Memory B cell (primary cell): ENCODE data around the gene AZIN2.
"Not testable (repeated sequence)": the region's sequence is repeated elsewhere in the genome, so short reads cannot be mapped to it uniquely, and the experiment has no call there.

Source experiments
- ATAC-seq: fragments of 150-1000 bp; cut with Tn5 transposase; 2 replicates; pipeline ENCODE4 v1.10.0; 2021; ENCODE audit warnings: low read depth, mild to moderate bottlenecking, moderate library complexity
- DNase-seq, 2 donors: peaks; one replicate each; pipeline ENCODE4 v3.0.0; 2022; ENCODE audit warnings: low spot score in 2 of 2
- H3K27ac Mint-ChIP-seq: one replicate; pipeline ENCODE4 v1.8.0; 2022; ENCODE audit warnings: mild to moderate bottlenecking, moderate library complexity, mixed read lengths
- H3K27me3 Mint-ChIP-seq: one replicate; pipeline ENCODE4 v1.8.0; 2022; ENCODE audit warnings: mixed read lengths
- H3K36me3 Mint-ChIP-seq: one replicate; pipeline ENCODE4 v1.8.0; 2022; ENCODE audit warnings: mild to moderate bottlenecking, mixed read lengths
- H3K4me1 Mint-ChIP-seq: one replicate; pipeline ENCODE4 v1.8.0; 2022; ENCODE audit warnings: mixed read lengths
- H3K4me3 Mint-ChIP-seq: one replicate; pipeline ENCODE4 v1.8.0; 2022; ENCODE audit warnings: mild to moderate bottlenecking, moderate library complexity, mixed read lengths
- H3K9me3 Mint-ChIP-seq: one replicate; pipeline ENCODE4 v1.8.0; 2022; ENCODE audit warnings: mixed read lengths

The AZIN2 gene

DNA sequence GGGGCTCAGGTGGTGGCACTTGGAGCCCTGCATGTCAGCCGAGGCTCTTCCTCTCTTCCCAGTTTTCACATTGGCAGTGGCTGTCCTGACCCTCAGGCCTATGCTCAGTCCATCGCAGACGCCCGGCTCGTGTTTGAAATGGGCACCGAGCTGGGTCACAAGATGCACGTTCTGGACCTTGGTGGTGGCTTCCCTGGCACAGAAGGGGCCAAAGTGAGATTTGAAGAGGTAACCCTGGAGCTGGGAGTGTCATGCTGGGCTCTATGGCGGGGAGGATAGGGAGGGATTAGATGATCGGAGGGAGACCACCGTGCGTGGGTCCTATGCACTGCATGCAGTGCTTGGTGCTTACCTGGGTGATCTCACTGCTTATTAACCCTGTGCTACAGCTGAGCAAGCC lies 13.5 kb downstream of the AZIN2 start:
- Mint-ChIP-seq H3K27ac (no peak overlapping the region), H3K4me1 (peaks cover 1% of the 10 kb centered on the region), H3K4me3 (no peak overlapping the region), H3K36me3 (no peaks in the 10 kb centered on the region), H3K27me3 (no peaks in the 10 kb centered on the region), H3K9me3 (no peaks in the 10 kb centered on the region)
- DNase-seq = no peak
- no peak for ATAC-seq

DNA sequence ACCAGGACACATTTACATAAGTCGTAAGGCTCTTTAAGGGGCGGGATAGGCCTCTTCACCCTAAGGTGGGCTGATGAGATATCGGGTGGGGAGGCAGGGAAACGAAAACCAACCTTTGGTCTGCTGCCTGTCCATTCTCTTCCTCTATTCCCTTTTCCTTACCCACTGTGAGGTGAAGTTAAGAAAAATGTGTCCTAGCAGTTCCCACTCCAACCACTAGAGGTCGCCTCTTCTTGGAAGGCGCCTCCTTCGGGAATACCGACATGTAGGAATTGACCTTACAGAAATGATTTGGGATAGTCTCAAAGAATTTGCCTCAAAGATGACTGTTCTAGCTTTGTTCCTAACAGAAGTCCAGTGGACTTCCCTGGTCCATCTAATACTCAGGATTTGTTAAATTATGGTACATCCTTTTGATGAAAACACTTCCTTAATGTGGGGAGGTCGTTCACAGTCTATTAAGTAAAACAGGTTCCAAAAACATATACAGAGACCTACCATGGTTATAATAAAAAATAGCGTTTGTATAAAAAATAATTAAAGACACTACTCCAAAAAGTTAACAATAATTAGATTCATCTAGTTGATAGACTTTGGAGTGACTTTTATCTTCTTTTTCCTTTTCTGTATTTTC lies 14.1 kb downstream of the AZIN2 start:
- Mint-ChIP-seq H3K27me3 (no peaks in the 10 kb centered on the region), H3K4me1 (peaks cover 4% of the 10 kb centered on the region), H3K36me3 (no peaks in the 10 kb centered on the region), H3K9me3 (no peaks in the 10 kb centered on the region), H3K4me3 (no peak overlapping the region), H3K27ac (no peak overlapping the region)
- ATAC-seq = no peak
- peak in 1 of 2 donors; percentile 20 for DNase-seq

DNA sequence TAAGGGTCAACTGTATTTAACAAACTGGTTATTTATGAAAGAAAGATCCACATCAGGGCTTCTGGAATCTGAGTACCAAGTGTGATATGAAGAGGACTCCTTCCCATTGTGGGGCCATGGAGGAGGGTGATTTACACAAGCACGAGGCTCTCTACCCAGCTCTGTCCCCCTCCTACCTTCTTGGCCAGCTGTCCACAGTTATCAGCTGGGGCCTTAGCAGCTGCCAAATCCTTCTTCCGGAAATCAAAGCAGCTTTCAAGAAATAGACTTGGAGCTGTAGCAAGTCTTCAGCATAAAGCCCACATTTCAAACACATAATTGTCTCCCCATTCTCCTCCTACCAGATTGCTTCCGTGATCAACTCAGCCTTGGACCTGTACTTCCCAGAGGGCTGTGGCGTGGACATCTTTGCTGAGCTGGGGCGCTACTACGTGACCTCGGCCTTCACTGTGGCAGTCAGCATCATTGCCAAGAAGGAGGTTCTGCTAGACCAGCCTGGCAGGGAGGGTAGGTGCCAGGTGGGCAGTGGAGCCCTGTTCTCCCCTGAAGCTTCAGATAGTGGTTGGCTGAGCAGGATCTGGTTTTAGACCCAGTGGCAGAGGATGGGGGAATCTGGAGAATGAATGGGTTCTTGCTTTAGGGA lies 15.5 kb downstream of the AZIN2 start:
- no peak overlapping the region for H3K4me3 Mint-ChIP-seq
- H3K36me3 Mint-ChIP-seq = no peaks in the 10 kb centered on the region
- no peaks in the 10 kb centered on the region for H3K27me3 Mint-ChIP-seq
- H3K9me3 Mint-ChIP-seq = no peaks in the 10 kb centered on the region
- ATAC-seq (no peak), DNase-seq (no peak)
- H3K4me1 Mint-ChIP-seq = peaks cover 4% of the 10 kb centered on the region
- no peak overlapping the region for H3K27ac Mint-ChIP-seq

DNA sequence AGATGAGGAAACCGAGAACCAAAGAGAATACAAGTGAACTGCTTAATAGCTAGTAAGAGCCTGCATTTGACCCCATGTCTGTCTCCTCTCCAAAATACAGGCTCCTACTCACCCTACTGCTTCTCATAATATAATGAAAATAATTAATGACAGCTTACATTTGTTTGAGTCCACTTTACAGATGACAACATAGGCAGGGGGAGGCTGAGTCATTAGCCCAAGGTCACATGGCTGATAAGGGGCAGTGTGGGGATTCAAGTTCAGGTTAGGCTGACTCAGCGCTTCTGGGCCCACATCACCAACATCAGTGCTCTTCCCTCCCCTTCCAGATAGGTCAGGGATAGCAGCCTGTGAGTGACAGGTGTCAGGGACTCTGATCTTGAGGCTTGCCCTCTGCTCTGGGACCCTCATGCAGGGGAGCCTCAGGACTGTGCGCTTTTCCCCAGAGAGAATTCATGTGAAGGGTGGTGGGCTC lies 16.2 kb downstream of the AZIN2 start:
- Mint-ChIP-seq H3K36me3 (no peaks in the 10 kb centered on the region), H3K9me3 (no peaks in the 10 kb centered on the region)

DNA sequence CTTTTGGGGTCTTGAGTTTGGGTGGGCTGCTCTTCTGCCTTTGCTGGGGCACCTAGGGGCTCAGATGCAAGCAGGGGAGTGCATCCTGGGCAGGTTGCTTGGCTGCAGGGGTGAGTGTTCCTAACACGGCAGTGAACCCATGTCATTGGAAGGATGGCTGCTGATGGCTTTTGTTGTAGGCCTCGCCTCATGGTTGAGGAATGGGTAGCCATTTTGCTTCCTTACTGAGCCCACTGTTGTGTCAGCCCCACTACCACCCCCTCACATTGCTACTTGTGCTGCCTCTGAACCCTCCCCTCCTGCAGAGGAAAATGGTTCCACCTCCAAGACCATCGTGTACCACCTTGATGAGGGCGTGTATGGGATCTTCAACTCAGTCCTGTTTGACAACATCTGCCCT lies 16.8 kb downstream of the AZIN2 start:
- Mint-ChIP-seq H3K4me1 (peaks cover 4% of the 10 kb centered on the region), H3K36me3 (peaks cover 2% of the 10 kb centered on the region), H3K27me3 (no peaks in the 10 kb centered on the region), H3K9me3 (no peaks in the 10 kb centered on the region), H3K27ac (no peak overlapping the region), H3K4me3 (no peak overlapping the region)
- DNase-seq = no peak
- ATAC-seq = no peak

More for the DNA sequence above, 16.2 kb downstream of the AZIN2 start:
- DNase-seq (no peak), ATAC-seq (no peak)
- no peak overlapping the region for H3K4me3 Mint-ChIP-seq
- no peaks in the 10 kb centered on the region for H3K27me3 Mint-ChIP-seq
- H3K27ac Mint-ChIP-seq = no peak overlapping the region
- H3K4me1 Mint-ChIP-seq = peaks cover 4% of the 10 kb centered on the region

DNA sequence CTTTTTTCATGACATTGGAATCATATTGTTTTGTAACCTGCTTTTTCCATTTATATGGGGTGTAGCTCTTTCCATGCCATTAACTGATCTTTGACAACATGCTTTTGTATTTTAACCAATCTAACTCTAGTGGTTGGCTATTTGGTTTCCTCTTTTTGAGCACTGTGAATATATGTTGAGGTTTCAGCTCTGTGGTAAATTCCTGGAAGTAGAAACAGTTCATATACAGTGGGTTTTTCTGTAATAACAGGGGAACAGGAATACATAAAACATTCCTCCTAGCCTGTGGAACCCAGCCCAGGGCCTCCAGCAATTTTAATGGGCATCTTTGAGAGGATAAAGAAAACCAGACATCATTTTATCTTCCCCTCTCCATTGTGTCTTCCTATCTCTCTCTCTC lies 17.4 kb downstream of the AZIN2 start:
- Mint-ChIP-seq H3K4me1 (peaks cover 4% of the 10 kb centered on the region), H3K4me3 (no peak overlapping the region), H3K36me3 (peaks cover 4% of the 10 kb centered on the region)

DNA sequence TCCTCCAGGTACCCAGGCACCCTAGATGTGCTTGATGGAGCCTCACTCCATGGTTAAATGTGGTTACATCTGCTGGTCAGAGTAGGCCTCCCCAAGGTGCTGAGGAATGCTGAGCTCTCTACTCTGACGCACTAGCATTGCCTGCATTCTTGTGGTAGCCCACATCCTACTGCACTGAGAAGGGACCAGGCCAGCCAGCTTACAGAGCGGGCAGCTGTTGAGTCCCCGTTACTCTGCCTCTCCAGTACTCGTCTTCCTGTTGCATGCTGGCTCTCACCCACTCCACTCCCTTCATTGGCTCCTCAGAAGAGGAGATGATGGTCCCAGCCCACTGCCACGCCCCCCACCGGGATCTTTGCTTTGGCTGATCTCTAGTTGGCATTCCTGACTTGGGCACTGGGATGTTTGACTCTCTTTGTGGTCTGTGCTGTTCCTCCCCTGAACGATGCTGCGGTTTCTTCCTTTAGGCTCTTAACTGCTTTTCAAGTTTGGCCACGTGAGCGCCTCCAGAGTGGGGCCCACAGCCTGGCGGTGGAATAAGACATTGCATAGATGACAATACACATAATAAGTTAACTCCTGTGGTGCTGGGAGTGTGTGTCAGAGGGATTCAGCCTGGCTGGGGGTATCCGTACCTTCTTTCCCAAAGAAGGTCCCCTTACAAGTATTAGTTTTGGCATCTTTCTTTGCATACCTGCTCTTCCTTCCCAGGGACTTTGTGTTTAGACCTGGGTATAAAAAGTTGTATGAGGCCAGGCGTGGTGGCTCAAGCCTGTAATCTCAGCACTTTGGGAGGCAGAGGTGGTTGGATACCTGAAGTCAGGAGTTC lies 18.6 kb downstream of the AZIN2 start:
- Mint-ChIP-seq H3K4me1 (peaks cover 4% of the 10 kb centered on the region), H3K27ac (no peak overlapping the region), H3K36me3 (peaks cover 6% of the 10 kb centered on the region), H3K27me3 (no peaks in the 10 kb centered on the region), H3K9me3 (no peaks in the 10 kb centered on the region), H3K4me3 (no peak overlapping the region)
- ATAC-seq (peak; percentile 44), DNase-seq (no peak)

More for the DNA sequence above, 17.4 kb downstream of the AZIN2 start:
- H3K9me3 Mint-ChIP-seq = no peaks in the 10 kb centered on the region
- H3K27me3 Mint-ChIP-seq = no peaks in the 10 kb centered on the region
- ATAC-seq (no peak), DNase-seq (no peak)
- H3K27ac Mint-ChIP-seq = no peak overlapping the region

DNA sequence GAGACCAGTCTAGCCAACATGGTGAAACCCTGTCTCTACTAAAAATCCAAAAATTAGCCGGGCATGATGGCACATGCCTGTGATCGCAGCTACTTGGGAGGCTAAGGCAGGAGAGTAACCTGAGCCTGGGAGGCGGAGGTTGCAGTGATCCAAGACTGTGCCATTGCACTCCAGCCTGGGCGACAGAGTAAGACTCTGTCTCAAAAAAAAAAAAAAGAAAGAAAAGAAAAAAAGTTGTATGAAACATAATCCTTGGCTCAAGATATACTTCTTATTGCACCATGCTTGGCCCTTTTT lies 19.1 kb downstream of the AZIN2 start:
- H3K4me3 Mint-ChIP-seq, H3K36me3 Mint-ChIP-seq, H3K4me1 Mint-ChIP-seq, ATAC-seq, H3K27me3 Mint-ChIP-seq, DNase-seq, H3K9me3 Mint-ChIP-seq, H3K27ac Mint-ChIP-seq: not testable (repeated sequence)

DNA sequence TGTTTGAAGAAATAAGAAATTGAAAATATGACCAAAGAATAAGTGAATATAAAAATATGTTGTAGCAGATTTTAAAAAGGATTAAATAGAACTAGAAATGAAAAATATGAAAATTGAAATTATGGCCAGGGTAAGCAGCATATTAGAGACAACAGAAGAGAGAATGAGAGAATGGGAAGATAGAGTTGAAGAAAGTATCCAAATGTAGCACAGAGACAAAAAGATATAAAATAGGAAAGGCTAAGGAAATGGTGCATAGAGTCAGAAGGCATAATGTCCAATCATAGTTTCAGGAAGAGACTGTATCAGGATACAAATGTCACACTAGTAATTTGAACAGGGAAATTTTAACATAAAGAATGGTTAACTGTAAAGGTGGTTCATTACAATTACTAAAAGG lies 29.5 kb downstream of the AZIN2 start:
- Mint-ChIP-seq H3K9me3 (peaks cover 7% of the 10 kb centered on the region), H3K27me3 (peaks cover 4% of the 10 kb centered on the region), H3K4me1 (no peaks in the 10 kb centered on the region), H3K4me3 (no peak overlapping the region), H3K36me3 (peaks cover 10% of the 10 kb centered on the region), H3K27ac (no peak overlapping the region)
- no peak for DNase-seq
- no peak for ATAC-seq

DNA sequence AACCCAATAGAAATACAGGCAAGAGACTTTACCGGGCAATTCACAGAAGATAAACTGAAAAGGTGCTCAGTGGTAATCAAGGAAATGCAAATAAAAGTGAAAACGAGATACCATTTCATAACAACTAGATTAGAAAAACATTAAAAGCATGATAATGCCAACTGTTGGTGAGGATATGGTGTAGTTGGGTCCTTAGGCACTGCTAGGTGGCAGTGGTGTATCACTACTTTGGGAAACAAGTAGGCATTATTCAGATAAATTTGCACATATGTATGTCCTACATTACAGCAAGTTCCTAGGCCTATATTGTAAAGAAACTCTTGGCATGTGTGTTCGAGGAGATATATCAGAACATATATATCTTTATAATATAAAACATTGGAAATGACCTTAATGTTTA lies 31.0 kb downstream of the AZIN2 start:
- H3K9me3 Mint-ChIP-seq = peaks cover 7% of the 10 kb centered on the region
- H3K36me3 Mint-ChIP-seq = peaks cover 8% of the 10 kb centered on the region
- H3K4me1 Mint-ChIP-seq = no peaks in the 10 kb centered on the region
- DNase-seq = no peak
- no peak for ATAC-seq
- H3K27me3 Mint-ChIP-seq = peaks cover 1% of the 10 kb centered on the region
- no peak overlapping the region for H3K4me3 Mint-ChIP-seq
- no peak overlapping the region for H3K27ac Mint-ChIP-seq

DNA sequence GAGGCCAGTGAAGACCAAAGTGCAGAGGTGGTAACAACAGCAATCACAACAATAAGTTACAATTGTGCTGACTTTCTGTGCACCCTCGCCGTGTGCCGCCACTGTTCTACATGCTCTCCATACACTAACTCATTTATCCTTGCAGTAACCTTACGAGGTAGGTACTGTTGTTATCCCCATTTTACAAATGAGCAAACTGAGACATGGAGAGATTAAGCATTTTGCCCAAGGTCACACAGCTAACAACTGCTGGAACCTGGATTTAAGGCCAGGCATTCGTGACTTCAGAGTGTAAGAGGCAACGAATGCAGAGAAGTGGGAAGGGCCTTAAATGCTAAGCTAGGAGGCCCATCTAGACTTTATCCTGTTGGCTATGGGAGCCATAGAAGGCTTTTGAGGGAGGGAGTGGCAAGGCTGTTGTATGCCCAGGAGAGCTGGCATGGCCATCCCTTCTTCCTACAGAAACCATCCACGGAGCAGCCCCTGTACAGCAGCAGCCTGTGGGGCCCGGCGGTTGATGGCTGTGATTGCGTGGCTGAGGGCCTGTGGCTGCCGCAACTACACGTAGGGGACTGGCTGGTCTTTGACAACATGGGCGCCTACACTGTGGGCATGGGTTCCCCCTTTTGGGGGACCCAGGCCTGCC lies 36.6 kb downstream of the AZIN2 start:
- no peak for ATAC-seq
- Mint-ChIP-seq H3K4me1 (no peaks in the 10 kb centered on the region), H3K36me3 (no peaks in the 10 kb centered on the region), H3K27me3 (peaks cover 5% of the 10 kb centered on the region), H3K9me3 (no peaks in the 10 kb centered on the region), H3K4me3 (no peak overlapping the region), H3K27ac (no peak overlapping the region)
- DNase-seq = no peak

DNA sequence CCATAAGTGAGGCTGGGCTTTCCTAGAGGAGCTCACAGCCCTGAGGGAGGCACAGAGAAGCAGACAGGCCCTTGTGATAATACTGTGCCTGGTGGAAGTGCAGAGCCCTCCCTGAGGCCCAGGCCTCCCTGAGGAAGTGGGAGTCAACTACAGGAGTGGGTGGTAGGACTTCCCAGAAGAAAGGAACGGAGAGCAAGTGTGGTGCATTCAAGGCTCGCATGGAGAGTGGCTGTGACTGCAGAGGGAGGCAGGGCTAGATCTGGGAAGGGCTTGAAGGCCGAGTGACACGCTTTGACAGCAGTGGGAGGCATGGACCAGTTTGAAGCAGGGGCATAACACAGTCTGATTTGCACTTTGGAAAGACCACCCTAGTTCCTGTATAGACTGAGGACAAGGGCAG lies 37.3 kb downstream of the AZIN2 start:
- DNase-seq (no peak), ATAC-seq (no peak)
- no peaks in the 10 kb centered on the region for H3K9me3 Mint-ChIP-seq
- no peaks in the 10 kb centered on the region for H3K4me1 Mint-ChIP-seq
- H3K27me3 Mint-ChIP-seq = peaks cover 5% of the 10 kb centered on the region
- no peak overlapping the region for H3K4me3 Mint-ChIP-seq
- H3K27ac Mint-ChIP-seq = no peak overlapping the region
- no peaks in the 10 kb centered on the region for H3K36me3 Mint-ChIP-seq

DNA sequence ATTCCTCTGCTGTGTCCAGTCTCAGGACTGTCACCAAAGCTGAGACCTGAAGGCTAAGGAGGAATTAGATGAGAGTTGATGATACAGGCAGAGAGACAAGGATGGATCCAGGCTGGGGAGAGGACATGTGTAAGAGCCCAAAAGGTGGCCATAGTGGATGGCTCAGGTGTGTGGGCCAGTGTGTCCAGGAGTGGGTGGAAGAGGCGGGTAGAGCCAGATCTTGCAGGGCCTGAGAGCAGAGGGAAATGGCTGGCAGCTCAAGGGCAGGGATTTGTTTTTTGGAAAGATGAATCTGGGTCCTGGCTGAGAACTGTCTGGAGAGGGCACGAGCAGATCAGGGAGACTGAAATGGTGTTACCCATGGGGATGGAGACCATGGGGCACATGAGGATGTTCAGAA lies 38.1 kb downstream of the AZIN2 start:
- no peak for ATAC-seq
- Mint-ChIP-seq H3K9me3 (no peaks in the 10 kb centered on the region), H3K36me3 (no peaks in the 10 kb centered on the region), H3K4me1 (no peaks in the 10 kb centered on the region), H3K27ac (no peak overlapping the region), H3K4me3 (no peak overlapping the region), H3K27me3 (peaks cover 5% of the 10 kb centered on the region)
- no peak for DNase-seq

DNA sequence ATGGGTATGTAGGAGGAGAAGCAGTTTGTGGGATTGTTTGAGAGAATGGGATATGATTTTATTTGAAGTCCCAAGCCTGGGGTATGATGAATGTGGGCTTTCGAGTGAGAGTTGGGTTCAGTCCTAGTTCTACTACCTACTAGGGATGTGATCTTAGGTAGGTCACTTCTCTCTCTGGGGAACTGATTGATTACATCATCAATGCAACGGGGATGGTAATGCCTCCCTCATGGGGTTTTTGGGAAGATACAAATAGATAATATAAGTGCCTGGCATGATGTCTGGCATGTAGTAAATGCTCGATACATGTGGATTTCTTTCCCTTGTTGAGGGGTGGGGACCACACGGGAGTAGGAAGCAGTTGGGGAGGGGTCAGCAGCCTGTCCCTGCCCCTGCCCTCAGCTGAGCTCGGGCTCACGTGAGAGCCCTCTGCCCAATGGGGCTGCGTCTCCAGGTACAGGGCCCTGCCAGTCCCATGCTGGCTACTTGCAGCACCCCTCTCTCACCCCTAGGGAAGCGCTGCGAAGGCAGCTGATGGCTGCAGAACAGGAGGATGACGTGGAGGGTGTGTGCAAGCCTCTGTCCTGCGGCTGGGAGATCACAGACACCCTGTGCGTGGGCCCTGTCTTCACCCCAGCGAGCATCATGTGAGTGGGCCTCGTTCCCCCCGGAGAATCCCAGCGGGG lies 38.7 kb downstream of the AZIN2 start:
- Mint-ChIP-seq H3K36me3 (peaks cover 2% of the 10 kb centered on the region), H3K4me1 (no peaks in the 10 kb centered on the region), H3K27ac (no peak overlapping the region), H3K4me3 (no peak overlapping the region), H3K27me3 (peaks cover 5% of the 10 kb centered on the region), H3K9me3 (no peaks in the 10 kb centered on the region)
- DNase-seq (no peak), ATAC-seq (no peak)
